Stimulated activated CD4-positive, alpha-beta T cell treated with anti-CD3 and anti-CD28 coated beads, Interleukin-4, amount 100 ng/mL, for 4 hours (primary cell): ENCODE measurements around the gene SYT7.
"Not testable (repeated sequence)": the region's sequence is repeated elsewhere in the genome, so short reads cannot be mapped to it uniquely, and the experiment has no call there.

Experiments used
- DNase-seq, 2 experiments: peaks; one replicate each; pipeline ENCODE4 v3.0.0-alpha.2; 2020

The SYT7 gene

DNA sequence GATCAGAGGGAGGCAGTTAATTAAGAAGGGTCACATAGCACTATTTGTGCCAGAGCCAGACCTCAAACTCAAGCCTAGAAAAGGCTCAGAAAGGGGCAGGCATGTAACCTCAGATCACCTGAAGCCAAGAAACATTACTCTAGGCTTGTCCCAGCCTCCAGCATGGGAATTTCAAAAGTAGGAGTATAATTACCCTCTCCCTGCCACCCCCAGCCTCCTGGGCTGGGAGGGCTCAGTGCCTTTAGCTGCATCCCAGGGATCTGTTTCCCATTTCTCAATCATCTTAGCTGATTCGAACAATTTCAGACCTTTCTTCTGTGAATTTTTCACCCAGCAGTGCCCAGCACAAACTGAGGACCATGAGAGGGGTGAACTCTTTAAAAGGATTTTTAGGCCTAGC is 105.4 kb downstream of the SYT7 start:
- no peak for DNase-seq

DNA sequence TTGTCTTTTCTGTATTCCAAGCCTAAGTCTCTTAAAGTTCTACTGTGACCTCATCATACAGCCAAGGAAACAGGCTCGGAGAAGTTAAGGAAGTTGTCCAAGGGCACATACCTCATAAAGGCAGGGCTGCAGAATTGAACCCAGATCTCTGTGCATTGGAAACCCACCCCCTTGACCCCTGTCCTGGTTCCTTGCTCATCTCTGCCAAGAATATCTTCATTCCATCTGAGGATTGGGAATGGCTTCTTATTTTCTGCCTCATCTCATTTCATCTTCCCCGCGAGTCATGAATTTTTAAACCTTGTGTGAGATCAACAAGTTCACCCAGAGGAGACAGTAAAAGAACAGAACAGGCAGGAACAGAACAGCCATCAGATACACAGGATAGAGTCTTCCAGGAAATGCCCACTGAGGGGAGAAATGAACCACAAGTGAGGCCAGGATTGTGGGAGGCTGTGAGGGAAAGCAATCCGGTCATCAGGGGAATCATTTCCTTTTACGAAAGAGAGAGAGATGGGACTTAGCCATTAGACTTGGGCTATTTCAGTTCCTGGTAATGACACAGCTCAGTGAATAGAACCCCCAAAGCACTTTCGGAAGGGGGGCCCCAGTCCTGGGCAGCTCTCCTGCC is 106.7 kb downstream of the SYT7 start:
- DNase-seq: no peak

DNA sequence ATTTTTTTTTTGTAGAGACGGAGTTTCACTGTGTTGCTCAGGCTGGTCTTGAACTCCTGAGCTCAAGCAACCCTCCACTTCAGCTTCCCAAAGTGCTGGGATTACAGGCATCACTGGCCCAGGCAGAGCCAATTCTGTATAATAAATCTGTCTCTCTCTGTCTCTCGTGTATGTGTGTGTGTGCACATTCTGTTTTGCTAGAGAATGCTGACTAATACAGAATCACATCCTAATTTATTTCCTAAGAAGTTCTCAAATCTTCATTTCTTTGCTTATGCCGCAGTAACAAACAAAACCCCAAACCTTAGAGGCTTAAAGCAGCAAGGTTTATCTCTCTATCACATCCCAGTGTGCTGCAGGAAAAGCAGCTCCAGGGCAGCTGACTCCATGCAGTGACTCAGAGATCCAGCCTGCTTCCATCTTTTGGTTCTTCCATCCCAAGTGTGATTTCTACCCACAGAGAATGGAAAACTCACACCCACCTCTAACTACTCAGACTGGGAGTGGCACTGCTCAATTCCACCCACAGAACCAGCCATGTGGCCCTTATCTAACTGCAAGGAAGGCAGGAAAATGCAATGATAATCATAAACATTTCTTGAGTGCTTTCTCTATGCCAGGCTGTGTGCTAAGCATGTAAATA is 107.4 kb downstream of the SYT7 start:
- no peak for DNase-seq

DNA sequence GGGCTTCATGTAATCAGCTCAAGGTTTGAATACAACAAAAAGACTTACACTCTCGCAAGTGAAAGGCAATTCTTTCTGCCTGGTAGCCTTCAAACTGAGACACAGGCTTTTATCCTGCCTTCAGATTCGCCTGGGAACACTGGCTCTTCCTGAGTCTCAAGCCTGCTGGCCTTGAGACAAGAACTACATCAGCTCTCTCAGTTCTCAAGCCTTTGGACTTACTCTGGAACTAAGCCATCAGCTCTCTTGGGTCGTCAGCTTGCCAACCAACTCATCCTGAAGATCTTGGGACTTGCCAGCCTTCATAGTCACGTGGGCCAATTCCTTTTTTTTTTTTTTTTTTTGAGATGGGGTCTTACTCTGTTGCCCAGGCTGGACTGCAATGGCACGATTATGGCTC is 108.0 kb downstream of the SYT7 start:
- DNase-seq: no peak

DNA sequence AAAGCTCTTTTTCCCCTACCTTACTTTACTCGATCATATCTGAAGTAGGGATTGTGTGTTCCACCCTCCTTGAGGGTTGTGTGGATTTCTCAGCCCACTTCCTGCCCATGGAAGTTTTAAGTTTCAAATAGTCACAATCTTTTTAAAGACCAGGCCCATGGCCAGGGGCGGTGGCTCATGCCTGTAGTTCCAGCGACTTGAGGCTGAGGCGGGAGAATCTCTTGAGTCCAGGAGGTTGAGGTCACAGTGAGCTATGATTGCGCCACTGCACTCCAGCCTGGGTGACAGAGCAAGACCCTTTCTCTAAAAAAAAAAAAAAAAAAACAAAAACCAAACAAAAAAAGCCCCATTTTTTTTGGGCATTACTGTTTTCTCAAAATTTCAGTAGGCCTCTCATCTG is 108.6 kb downstream of the SYT7 start:
- DNase-seq: no peak

DNA sequence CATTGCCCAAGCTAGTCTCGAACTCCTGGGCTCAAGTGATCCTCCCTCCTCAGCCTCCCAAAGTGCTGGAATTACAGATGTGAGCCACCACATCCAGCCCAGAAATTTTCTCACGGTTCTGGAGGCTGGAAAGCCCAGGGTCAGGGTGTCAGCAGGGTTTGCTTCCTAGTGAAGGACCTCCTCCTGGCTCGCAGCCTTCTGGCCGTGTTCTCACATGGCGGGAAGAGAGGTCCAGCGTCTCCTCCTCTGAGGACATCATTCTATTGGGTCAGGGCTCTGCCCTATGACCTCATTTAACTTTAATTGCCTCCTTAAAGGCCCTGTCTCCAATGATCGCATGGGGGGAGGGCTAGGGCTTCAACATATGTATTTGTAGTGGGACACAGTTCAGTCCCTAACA is 112.9 kb downstream of the SYT7 start:
- DNase-seq: no peak

DNA sequence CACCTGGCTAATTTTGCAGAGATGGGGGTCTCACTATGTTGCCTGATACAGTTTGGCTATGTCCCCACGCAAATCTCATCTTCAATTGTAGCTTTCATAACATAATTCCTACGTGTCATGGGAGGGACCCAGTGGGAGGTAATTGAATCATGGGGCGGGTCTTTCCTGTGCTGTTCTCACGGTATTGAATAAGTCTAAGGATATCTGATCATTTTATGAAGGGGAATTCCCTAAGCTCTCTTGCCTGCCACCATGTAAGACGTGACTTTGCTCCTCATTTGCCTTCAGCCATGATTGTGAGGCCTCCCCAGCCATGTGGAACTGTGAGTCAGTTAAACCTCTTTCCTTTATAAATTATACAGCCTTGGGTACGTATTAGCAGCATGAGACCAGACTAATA is 113.3 kb downstream of the SYT7 start:
- DNase-seq: not testable (repeated sequence)
